ENCODE results near the gene CA4. TPM values are rescaled to one million over a fixed set of nuclear protein-coding genes. Genes with fewer than 3 reads are reported as not detected.

Gene CA4
- total and polyA plus RNA-seq, 9 of the 15 experiments (the other 6 are each of a cell fraction or from before 2014, with no cell fraction given), result 0.13 TPM; not detected in 7

- WGBS (ENCODE audit: insufficient coverage, low coverage, missing lambda C conversion rate), result 15% methylated on average over 18 of the region's 18 CpGs
- Histone ChIP-seq H3K4me1 (replicated peaks in 1 of 2; ENCODE audit: control insufficient read depth in 2 of 2, insufficient read depth in 2 of 2, low read length in 2 of 2) (peaks cover 5 to 21% of the 10 kb centered on the region in 2 experiments; a peak in 4 of 5 replicates), H3K27ac (ENCODE audit: extremely low read depth, low read depth, low read length) (no peak overlapping the region), H4K20me1 (replicated peaks; ENCODE audit: control insufficient read depth, insufficient read depth, low read length) (no peaks in the 10 kb centered on the region; the same call in 1 of the 2 replicates), H2AFZ (ENCODE audit: low read depth, low read length) (no peak overlapping the region), H3K4me3 (no peak overlapping the region), H3K36me3 (ENCODE audit: control insufficient read depth, insufficient read depth, low read length) (no peaks in the 10 kb centered on the region), H3K79me2 (ENCODE audit: control insufficient read depth, insufficient read depth, low read length) (no peaks in the 10 kb centered on the region), H3K27me3 (ENCODE audit: control insufficient read depth in 2 of 2, insufficient read depth in 2 of 2, low read length in 2 of 2) (peaks cover 12 to 65% of the 10 kb centered on the region in 2 experiments; a peak in 4 of 5 replicates), H3K9ac (ENCODE audit: insufficient read depth in 1 of 2, low read depth in 2 of 2, low read length in 2 of 2) (0 out of 4 replicates have a peak overlapping the region, but pooled peaks of 1 of the 2 experiments have one; percentile 35), H3K9me3 (replicated peaks; ENCODE audit: control insufficient read depth, insufficient read depth, low read depth, low read length) (no peaks in the 10 kb centered on the region), H3K9me1 (ENCODE audit: control insufficient read depth, insufficient read depth, low read length) (no peaks in the 10 kb centered on the region), H3K4me2 (ENCODE audit: insufficient read depth, low read length) (peak overlapping the region; percentile 32; the same call in 1 of the 2 replicates)
- in situ Hi-C loops (cut with MboI) (no loop called here), intact Hi-C loops (cut with micrococcal nuclease) (no loop called here)
- ATAC-seq (no peak), FAIRE-seq (no peak), DNase-seq (ENCODE audit: extremely low read depth in 1 of 4, low spot score in 3 of 4) (no peak)
- ChIA-PET CTCF (ENCODE audit: low intra/inter-chr PET ratio) (no interaction called here), POLR2A (interaction anchor here (0.6 to 1.0 kb wide), 2 partner anchors 13 to 1513 kb away, joined by 3 read pairs; no protein-coding TSS in a partner anchor)
- TF ChIP-seq NCOA2 (IDR thresholded peaks at IDR 0.05; ENCODE audit: partially characterized antibody in 2 of 2) (no peak), ATF1 (CRISPR knock-in tag; IDR thresholded peaks at IDR 0.05) (no peak), ATF1 (tag; IDR thresholded peaks at IDR 0.05) (no peak), ZBTB11 (CRISPR knock-in tag; IDR thresholded peaks at IDR 0.05) (peak in 1 of 3 experiments; percentile 49; a peak in 1 of 6 replicates), ZNF263 (CRISPR knock-in tag; IDR thresholded peaks at IDR 0.05; ENCODE audit: borderline replicate concordance) (peak; percentile 71; the same call in 1 of the 2 replicates), CHCHD3 (CRISPR knock-in tag; IDR thresholded peaks at IDR 0.05) (no peak), RNF2 (IDR thresholded peaks at IDR 0.05) (no peak)
- no TSS peak for BruUV-seq (replicated peaks)
Observed at GRCh38 chr17:60157487-60158040, 7.8 kb downstream of the CA4 start.
